Fibroblast of lung (primary cell): ENCODE measurements around the gene TMEM151B. TPM values are rescaled to one million over a fixed set of nuclear protein-coding genes. Genes with fewer than 3 reads are reported as not detected.
"Not testable (repeated sequence)": the region's sequence is repeated elsewhere in the genome, so short reads cannot be mapped to it uniquely, and the experiment has no call there.

Source experiments
- DNase-seq, 2 donors: peaks; one replicate each; pipeline versions ENCODE4 v3.0.0 to v3.0.0-alpha.2; 2010; ENCODE audit warnings: low read depth in 2 of 2
- H2AFZ ChIP-seq: 2 replicates; pipeline ENCODE4 v1.5.1; 2012; ENCODE audit warnings: low read length, control low read depth, inconsistent platforms
- H3K27ac ChIP-seq: 2 replicates; pipeline ENCODE4 v1.5.1; 2011; ENCODE audit warnings: low read length, control low read depth; ENCODE audit not compliant: insufficient read depth
- H3K27me3 ChIP-seq: 2 replicates; pipeline ENCODE4 v1.5.1; 2011; ENCODE audit warnings: mild to moderate bottlenecking, low read length; ENCODE audit not compliant: control insufficient read depth, insufficient read depth
- H3K36me3 ChIP-seq: 2 replicates; pipeline ENCODE4 v1.5.1; 2011; ENCODE audit warnings: low read length; ENCODE audit not compliant: control insufficient read depth, insufficient read depth
- H3K4me1 ChIP-seq: 2 replicates; pipeline ENCODE4 v1.5.1; 2011; ENCODE audit warnings: low read length; ENCODE audit not compliant: control insufficient read depth, insufficient read depth; ENCODE audit errors: extremely low read depth
- H3K4me2 ChIP-seq: 2 replicates; pipeline ENCODE4 v1.5.1; 2011; ENCODE audit warnings: low read length, control low read depth; ENCODE audit not compliant: insufficient read depth; ENCODE audit errors: extremely low read depth
- H3K4me3 ChIP-seq, 4 experiments: fragments of 200-600 bp in 1 of 4; sonication (generic) in 1 of 4; replicated peaks in 1 of 4; 2 replicates each; pipeline ENCODE4 v1.5.1; 2011 to 2016; ENCODE audit warnings: low read length in 4 of 4, low read depth in 3 of 4, mild to moderate bottlenecking in 3 of 4, control low read depth in 2 of 4, inconsistent platforms in 1 of 4, mixed read lengths in 1 of 4; ENCODE audit not compliant: insufficient read depth in 1 of 4; ENCODE audit errors: control extremely low read depth in 1 of 4
- H3K79me2 ChIP-seq: 2 replicates; pipeline ENCODE4 v1.5.1; 2012; ENCODE audit warnings: mild to moderate bottlenecking, low read length, inconsistent platforms; ENCODE audit not compliant: control insufficient read depth, insufficient read depth
- H3K9ac ChIP-seq: 2 replicates; pipeline ENCODE4 v1.5.1; 2011; ENCODE audit warnings: mild to moderate bottlenecking, low read length, control low read depth; ENCODE audit not compliant: insufficient read depth
- H3K9me3 ChIP-seq: 2 replicates; pipeline ENCODE4 v1.5.1; 2012; ENCODE audit warnings: low read depth, low read length; ENCODE audit not compliant: control insufficient read depth, insufficient read depth
- H4K20me1 ChIP-seq: 2 replicates; pipeline ENCODE4 v1.5.1; 2011; ENCODE audit warnings: low read length; ENCODE audit not compliant: control insufficient read depth, insufficient read depth; ENCODE audit errors: extremely low read depth
- EZH2 ChIP-seq: IDR thresholded peaks from 2 replicates; pipeline ENCODE4 v1.5.1; 2012; ENCODE audit warnings: low read length, control low read depth, mild to moderate bottlenecking; ENCODE audit errors: missing control alignments
- polyA plus RNA-seq, 2 donors: library from polyadenylated mRNA; depleted of rRNA in 1 of 2; stranded (reverse) in 1 of 2; unstranded in 1 of 2; fragments of >200 nt; gene quantifications; 2 replicates each; pipeline ENCODE4 v1.2.1, GENCODE V29; 2011 to 2012; ENCODE audit warnings: missing spikeins in 1 of 2
- total RNA-seq: library from RNA; depleted of rRNA; stranded (reverse); fragments of >200 nt; gene quantifications from 2 replicates; pipeline ENCODE4 v1.2.1, GENCODE V29; 2014
- TF ChIP-seq, protein P1 (sequence below), 2 donors: IDR thresholded peaks in 1 of 2; conservative IDR thresholded peaks in 1 of 2; 1 replicate in 1 of 2; 2 replicates in 1 of 2; pipeline ENCODE4 v1.5.1; 2011 to 2012; ENCODE audit warnings: low read length in 2 of 2, control low read depth in 1 of 2, inconsistent platforms in 1 of 2, low read depth in 1 of 2, mild to moderate bottlenecking in 1 of 2

Gene TMEM151B
- total and polyA plus RNA-seq, 2 donors (not counting 1 experiment from before 2014, with no cell fraction given), result under 0.01 TPM; not detected in 1

DNA sequence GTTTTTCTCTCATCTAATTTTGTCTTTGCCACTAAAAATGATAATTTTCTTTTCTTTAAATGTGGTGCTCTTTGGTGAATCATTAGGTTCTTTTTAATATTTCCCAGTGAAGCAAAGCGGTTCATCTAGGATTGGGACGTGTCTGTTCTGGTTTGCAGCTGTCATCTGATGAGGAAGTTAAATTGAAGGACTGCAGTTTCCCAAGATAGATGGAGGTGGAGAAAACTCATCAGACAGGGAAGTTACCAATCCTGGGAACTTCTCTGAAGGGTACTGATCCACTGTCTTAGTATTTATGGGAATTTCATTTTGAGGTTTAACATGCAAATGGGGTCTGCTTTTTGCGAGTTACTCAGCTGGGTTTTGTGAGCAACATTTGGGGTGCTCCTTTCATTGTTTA lies 45.3 kb downstream of the TMEM151B start:
- H3K4me2 ChIP-seq, result no peak overlapping the region
- no peak for TF ChIP-seq EZH2
- TF ChIP-seq, protein P1, sequence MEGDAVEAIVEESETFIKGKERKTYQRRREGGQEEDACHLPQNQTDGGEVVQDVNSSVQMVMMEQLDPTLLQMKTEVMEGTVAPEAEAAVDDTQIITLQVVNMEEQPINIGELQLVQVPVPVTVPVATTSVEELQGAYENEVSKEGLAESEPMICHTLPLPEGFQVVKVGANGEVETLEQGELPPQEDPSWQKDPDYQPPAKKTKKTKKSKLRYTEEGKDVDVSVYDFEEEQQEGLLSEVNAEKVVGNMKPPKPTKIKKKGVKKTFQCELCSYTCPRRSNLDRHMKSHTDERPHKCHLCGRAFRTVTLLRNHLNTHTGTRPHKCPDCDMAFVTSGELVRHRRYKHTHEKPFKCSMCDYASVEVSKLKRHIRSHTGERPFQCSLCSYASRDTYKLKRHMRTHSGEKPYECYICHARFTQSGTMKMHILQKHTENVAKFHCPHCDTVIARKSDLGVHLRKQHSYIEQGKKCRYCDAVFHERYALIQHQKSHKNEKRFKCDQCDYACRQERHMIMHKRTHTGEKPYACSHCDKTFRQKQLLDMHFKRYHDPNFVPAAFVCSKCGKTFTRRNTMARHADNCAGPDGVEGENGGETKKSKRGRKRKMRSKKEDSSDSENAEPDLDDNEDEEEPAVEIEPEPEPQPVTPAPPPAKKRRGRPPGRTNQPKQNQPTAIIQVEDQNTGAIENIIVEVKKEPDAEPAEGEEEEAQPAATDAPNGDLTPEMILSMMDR (conservative IDR thresholded peaks at IDR 0.05 in 1 of 2, IDR thresholded peaks at IDR 0.05 in 1 of 2; ENCODE audit: low read depth in 1 of 2, low read length in 2 of 2), result no peak
- H3K27ac ChIP-seq, result no peak overlapping the region
- DNase-seq, result no peak
- peaks cover 6% of the 10 kb centered on the region for H3K79me2 ChIP-seq
- H3K27me3 ChIP-seq, result peaks cover 23% of the 10 kb centered on the region
- H3K36me3 ChIP-seq, result peaks cover 8% of the 10 kb centered on the region
- no peak overlapping the region for H2AFZ ChIP-seq
- no peak overlapping the region for H3K9ac ChIP-seq
- H3K9me3 ChIP-seq, result no peaks in the 10 kb centered on the region
- H4K20me1 ChIP-seq, result no peaks in the 10 kb centered on the region
- no peak overlapping the region for H3K4me3 ChIP-seq
- H3K4me1 ChIP-seq, result peaks cover 6% of the 10 kb centered on the region

DNA sequence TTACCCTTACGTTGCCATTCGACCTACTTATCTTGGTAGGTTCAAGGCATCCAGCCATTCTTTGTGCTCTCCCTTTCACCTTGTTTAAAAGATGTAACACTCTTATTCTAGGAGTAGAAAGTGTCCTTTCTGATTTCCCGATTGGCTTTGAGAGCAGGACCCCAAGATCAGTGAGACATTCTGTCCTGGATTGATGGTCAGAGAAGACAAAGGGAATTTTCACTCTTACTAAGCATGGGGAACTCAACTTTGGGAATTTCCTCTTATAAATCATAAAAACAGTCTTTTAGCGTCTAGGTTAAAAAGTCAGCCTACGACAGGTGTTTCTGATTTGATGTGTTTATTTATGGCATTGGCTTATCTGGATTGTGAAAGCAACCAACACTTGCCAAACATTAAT lies 45.7 kb downstream of the TMEM151B start:
- Histone ChIP-seq H3K27ac (no peak overlapping the region), H3K27me3 (peaks cover 23% of the 10 kb centered on the region), H3K4me1 (peaks cover 6% of the 10 kb centered on the region), H2AFZ (no peak overlapping the region), H3K4me3 (no peak overlapping the region), H3K79me2 (peaks cover 6% of the 10 kb centered on the region), H3K4me2 (no peak overlapping the region), H3K9ac (no peak overlapping the region), H3K36me3 (peaks cover 5% of the 10 kb centered on the region), H3K9me3 (no peaks in the 10 kb centered on the region), H4K20me1 (no peaks in the 10 kb centered on the region)
- no peak for TF ChIP-seq EZH2
- TF ChIP-seq, protein P1 (conservative IDR thresholded peaks at IDR 0.05 in 1 of 2, IDR thresholded peaks at IDR 0.05 in 1 of 2; ENCODE audit: low read depth in 1 of 2, low read length in 2 of 2), result no peak
- no peak for DNase-seq

DNA sequence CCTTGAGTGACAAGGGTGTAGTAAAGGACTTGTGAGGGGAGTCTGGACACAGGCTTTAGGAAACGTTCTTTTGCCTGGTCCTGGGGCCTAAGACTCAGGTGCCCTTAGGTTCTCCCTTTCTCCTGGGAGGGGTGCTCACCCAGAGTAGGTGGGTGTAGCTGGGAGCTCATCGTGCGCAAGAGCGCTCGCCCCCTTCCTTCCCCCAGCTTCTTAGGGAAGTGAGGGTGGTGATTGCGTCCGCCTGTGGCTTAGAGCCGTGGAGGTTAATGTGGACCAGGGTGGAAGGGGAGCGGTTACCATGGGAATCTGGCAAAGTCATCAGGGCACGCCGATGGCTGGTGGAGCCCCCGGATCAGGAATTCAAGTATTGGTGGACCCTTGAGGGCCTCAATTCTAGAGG lies 46.2 kb downstream of the TMEM151B start:
- TF ChIP-seq, protein P1 (conservative IDR thresholded peaks at IDR 0.05 in 1 of 2, IDR thresholded peaks at IDR 0.05 in 1 of 2; ENCODE audit: low read depth in 1 of 2, low read length in 2 of 2), result no peak
- no peak for TF ChIP-seq EZH2
- Histone ChIP-seq H2AFZ (no peak overlapping the region), H3K36me3 (peaks cover 1% of the 10 kb centered on the region), H3K4me1 (peaks cover 6% of the 10 kb centered on the region), H3K79me2 (peaks cover 6% of the 10 kb centered on the region), H3K27ac (no peak overlapping the region), H3K4me2 (no peak overlapping the region), H4K20me1 (no peaks in the 10 kb centered on the region), H3K27me3 (peaks cover 23% of the 10 kb centered on the region), H3K9ac (no peak overlapping the region), H3K9me3 (no peaks in the 10 kb centered on the region), H3K4me3 (no peak overlapping the region)
- DNase-seq, result no peak

DNA sequence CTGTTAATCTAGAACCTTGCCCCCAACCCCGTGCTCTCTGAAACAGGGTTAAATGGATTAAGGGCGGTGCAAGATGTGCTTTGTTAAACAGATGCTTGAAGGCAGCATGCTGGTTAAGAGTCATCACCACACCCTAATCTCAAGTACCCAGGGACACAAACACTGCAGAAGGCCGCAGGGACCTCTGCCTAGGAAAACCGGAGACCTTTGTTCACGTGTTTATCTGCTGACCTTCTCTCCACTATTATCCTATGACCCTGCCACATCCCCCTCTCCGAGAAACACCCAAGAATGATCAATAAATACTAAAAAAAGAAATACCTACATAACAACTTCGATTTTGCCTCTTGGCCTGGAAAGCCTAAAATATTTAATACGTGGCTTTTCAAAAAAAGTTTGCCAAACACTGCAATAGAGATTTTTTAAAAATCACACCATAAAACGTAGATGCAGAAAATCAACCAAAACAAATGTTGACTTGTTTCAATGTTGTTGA lies 46.9 kb downstream of the TMEM151B start:
- H3K36me3 ChIP-seq, H3K79me2 ChIP-seq, H3K9ac ChIP-seq, H4K20me1 ChIP-seq, H2AFZ ChIP-seq, DNase-seq, H3K9me3 ChIP-seq, H3K4me3 ChIP-seq, H3K27ac ChIP-seq, H3K4me2 ChIP-seq, H3K4me1 ChIP-seq: not testable (repeated sequence)
- peaks cover 23% of the 10 kb centered on the region for H3K27me3 ChIP-seq
